Loucy (cell line): ENCODE data around the gene DDR2.

Source experiments
- EZH2phosphoT487 ChIP-seq: fragments of 200-600 bp; IDR thresholded peaks from 2 replicates; pipeline ENCODE4 v1.6.1; 2018; ENCODE audit warnings: antibody characterized with exemption, mild to moderate bottlenecking, moderate library complexity, borderline replicate concordance
- TF ChIP-seq, protein P1 (sequence below): fragments of 200-600 bp; sonication (generic); conservative IDR thresholded peaks from 2 replicates; pipeline ENCODE4 v1.5.1; 2014; ENCODE audit warnings: mild to moderate bottlenecking, antibody characterized with exemption, low read length

DNA sequence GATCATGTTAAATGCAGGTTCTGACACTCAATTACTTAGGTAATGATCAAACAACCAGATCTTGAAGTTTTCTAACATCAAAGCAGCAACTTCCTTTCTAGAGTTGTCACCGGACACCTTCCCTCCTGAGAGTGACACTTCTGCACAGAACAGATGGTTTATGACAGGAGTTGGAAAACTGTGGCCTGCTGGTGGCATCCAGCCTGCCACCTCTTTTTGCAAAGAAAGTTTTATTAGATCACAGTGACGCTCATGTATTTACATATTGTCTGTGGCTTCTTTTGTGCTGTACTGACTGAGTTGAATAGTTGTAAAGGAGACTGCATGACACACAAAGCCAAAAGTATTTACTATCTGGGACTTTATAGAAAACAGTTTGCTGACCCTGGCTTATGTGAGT is 28.3 kb downstream of the DDR2 start:
- TF ChIP-seq, protein P1, sequence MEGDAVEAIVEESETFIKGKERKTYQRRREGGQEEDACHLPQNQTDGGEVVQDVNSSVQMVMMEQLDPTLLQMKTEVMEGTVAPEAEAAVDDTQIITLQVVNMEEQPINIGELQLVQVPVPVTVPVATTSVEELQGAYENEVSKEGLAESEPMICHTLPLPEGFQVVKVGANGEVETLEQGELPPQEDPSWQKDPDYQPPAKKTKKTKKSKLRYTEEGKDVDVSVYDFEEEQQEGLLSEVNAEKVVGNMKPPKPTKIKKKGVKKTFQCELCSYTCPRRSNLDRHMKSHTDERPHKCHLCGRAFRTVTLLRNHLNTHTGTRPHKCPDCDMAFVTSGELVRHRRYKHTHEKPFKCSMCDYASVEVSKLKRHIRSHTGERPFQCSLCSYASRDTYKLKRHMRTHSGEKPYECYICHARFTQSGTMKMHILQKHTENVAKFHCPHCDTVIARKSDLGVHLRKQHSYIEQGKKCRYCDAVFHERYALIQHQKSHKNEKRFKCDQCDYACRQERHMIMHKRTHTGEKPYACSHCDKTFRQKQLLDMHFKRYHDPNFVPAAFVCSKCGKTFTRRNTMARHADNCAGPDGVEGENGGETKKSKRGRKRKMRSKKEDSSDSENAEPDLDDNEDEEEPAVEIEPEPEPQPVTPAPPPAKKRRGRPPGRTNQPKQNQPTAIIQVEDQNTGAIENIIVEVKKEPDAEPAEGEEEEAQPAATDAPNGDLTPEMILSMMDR: no peak
- no peak for TF ChIP-seq EZH2phosphoT487
